Activated CD8-positive, alpha-beta T cell treated with anti-CD3 and anti-CD28 coated beads, Interleukin-2, amount 10 ng/mL, durations not matched to agents 7 days and 5 days (primary cell): ENCODE measurements around the gene TBC1D5. TPM values are rescaled to one million over a fixed set of nuclear protein-coding genes. Genes with fewer than 3 reads are reported as not detected.
"Not testable (repeated sequence)": the region's sequence is repeated elsewhere in the genome, so short reads cannot be mapped to it uniquely, and the experiment has no call there.

ENCODE experiments used
- ATAC-seq: fragments of 150-1000 bp; cut with Tn5 transposase; one replicate; pipeline ENCODE4 v1.10.0; 2021; ENCODE audit warnings: moderate library complexity
- CTCF ChIA-PET: fragments of 350-600 bp; sonication (Branson Sonifier 250); formaldehyde crosslinking; loops from one replicate; lab custom pipeline; 2021; ENCODE audit warnings: antibody characterized with exemption; lab: Charles Lee
- POLR2A ChIA-PET: fragments of 350-600 bp; sonication (Branson Sonifier 250); formaldehyde crosslinking; loops from one replicate; lab custom pipeline; 2021; ENCODE audit warnings: antibody characterized with exemption; lab: Charles Lee
- DNase-seq: peaks from one replicate; pipeline ENCODE4 v3.0.0-alpha.2; 2020
- H3K27ac Mint-ChIP-seq: one replicate; pipeline ENCODE4 v1.8.0; 2021; ENCODE audit warnings: mild to moderate bottlenecking, mixed read lengths
- H3K27me3 Mint-ChIP-seq: one replicate; pipeline ENCODE4 v1.8.0; 2021; ENCODE audit warnings: low read depth, mixed read lengths
- H3K36me3 Mint-ChIP-seq: one replicate; pipeline ENCODE4 v1.8.0; 2021; ENCODE audit warnings: low read depth, mixed read lengths
- H3K4me1 Mint-ChIP-seq: one replicate; pipeline ENCODE4 v1.8.0; 2021; ENCODE audit warnings: low read depth, mixed read lengths
- H3K4me3 Mint-ChIP-seq: one replicate; pipeline ENCODE4 v1.8.0; 2021; ENCODE audit warnings: mild to moderate bottlenecking, mixed read lengths
- H3K9me3 Mint-ChIP-seq: one replicate; pipeline ENCODE4 v1.8.0; 2022; ENCODE audit warnings: mixed read lengths; ENCODE audit not compliant: insufficient read depth
- total RNA-seq, 2 experiments: library from RNA; stranded (reverse); gene quantifications; one replicate each; pipeline ENCODE4 v1.2.3, GENCODE V29; 2021

TBC1D5 gene
- total RNA-seq, 2 experiments from 2014 or later = 51.2 to 52.8 TPM

DNA sequence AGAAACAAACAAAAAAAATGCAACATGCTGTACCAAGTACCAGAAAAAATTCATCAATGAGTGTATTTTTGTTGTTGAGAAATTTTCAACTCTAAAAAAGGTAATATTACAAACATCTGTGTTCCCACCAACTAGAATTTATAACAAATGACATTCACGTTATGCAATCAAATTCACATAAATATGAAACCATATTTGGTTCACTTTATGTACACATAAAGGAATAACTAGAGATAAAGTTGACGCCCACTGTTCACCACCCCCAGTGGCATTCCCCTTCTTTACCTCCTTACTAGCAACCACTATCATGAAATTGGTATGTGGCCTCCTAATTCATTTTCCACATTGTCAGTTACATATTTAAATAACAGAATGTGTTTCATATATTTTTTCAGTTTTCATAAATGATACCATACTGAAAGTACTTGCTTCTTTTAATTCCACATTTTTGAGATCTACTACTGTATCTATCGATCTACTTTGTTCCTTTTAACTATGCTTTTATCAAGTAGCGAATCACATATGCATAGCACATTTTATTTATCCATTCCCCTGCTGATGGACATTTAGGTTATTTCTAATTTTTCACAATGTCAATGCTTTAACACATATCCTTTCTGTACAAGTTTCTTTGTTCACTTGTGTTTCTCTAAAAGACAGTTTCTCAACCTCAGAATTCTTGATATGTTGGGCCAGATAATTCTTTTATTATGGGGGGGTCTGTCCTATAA is 34.5 kb downstream of the TBC1D5 start:
- ATAC-seq = no peak
- POLR2A ChIA-PET = no interaction called here
- H3K4me3 Mint-ChIP-seq = no peak overlapping the region

DNA sequence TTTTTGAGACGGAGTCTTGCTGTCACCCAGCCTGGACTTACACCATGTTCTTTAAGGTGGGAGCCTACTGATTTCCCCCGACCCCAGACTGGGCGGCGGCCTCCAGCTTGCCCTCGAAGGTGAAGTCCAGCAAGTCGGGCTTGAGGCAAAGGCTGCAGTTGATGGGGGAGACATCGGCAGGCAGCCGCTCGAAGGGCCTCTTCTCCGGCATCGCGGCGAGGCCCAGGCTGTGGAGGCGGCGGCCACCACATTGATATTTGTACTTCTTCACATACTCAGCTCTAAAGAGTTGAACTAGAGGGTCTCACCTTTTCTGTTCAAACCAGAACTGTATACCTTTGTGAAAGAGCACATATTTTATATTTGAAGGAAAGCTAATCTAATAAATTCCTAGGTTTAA is 36.4 kb downstream of the TBC1D5 start:
- H3K27ac Mint-ChIP-seq, CTCF ChIA-PET, H3K9me3 Mint-ChIP-seq, POLR2A ChIA-PET, H3K4me1 Mint-ChIP-seq, H3K27me3 Mint-ChIP-seq, DNase-seq, ATAC-seq, H3K4me3 Mint-ChIP-seq: not testable (repeated sequence)
- peaks cover 11% of the 10 kb centered on the region for H3K36me3 Mint-ChIP-seq

More for the DNA sequence above, 34.5 kb downstream of the TBC1D5 start:
- Mint-ChIP-seq H3K36me3 (peaks cover 9% of the 10 kb centered on the region), H3K4me1 (no peaks in the 10 kb centered on the region), H3K9me3 (peaks cover 3% of the 10 kb centered on the region), H3K27me3 (no peaks in the 10 kb centered on the region), H3K27ac (no peak overlapping the region)
- DNase-seq = no peak
- CTCF ChIA-PET = no interaction called here

DNA sequence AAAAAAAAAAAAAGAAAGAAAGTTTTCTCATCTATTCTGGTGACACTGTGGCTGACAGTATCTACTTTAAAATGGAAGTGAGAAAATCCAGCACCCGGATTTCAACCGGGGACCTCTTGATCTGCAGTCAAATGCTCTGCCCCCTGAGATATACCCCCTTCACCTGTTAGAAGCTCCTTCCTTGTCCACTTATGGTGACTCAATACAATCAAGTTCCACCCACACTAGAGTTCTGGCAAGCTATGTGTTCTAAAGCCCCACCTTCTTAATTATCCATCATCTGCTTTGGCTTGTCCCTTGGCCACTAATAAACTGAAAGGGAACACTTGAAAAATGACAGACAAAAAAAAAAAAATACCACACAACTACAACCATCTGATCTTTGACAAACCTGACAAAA is 42.6 kb downstream of the TBC1D5 start:
- ATAC-seq, H3K27ac Mint-ChIP-seq, H3K4me3 Mint-ChIP-seq, H3K9me3 Mint-ChIP-seq, POLR2A ChIA-PET, DNase-seq, H3K4me1 Mint-ChIP-seq, CTCF ChIA-PET, H3K27me3 Mint-ChIP-seq: not testable (repeated sequence)
- peaks cover 27% of the 10 kb centered on the region for H3K36me3 Mint-ChIP-seq

DNA sequence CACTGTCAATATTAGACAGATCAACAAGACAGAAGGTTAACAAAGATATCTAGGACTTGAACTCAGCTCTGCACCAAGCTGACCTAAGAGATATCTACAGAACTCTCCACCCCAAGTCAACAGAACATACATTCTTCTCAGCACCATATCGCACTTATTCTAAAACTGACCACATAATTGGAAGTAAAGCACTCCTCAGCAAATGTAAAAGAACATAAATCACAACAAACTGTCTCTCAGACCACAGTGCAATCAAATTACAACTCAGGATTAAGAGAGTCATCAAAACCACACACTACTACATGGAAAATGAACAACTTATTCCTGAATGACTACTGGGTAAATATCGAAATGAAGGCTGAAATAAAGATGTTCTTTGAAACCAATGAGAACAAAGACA is 46.8 kb downstream of the TBC1D5 start:
- H3K27ac Mint-ChIP-seq, CTCF ChIA-PET, POLR2A ChIA-PET, DNase-seq, H3K4me1 Mint-ChIP-seq, H3K27me3 Mint-ChIP-seq, H3K4me3 Mint-ChIP-seq, ATAC-seq, H3K9me3 Mint-ChIP-seq: not testable (repeated sequence)
- H3K36me3 Mint-ChIP-seq = peaks cover 31% of the 10 kb centered on the region

DNA sequence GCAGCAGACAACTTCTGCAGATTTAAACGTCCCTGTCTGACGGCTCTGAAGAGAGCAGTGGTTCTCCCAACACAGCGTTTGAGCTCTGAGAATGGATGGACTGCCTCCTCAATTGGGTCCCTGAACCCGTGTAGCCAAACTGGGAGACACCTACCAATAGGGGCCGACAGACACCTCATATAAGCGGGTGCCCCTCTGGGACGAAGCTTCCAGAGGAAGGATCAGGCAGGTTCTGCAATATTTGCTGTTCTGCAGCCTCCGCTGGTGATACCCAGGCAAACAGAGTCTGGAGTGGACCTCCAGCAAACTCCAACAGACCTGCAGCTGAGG is 48.8 kb downstream of the TBC1D5 start:
- H3K27me3 Mint-ChIP-seq, DNase-seq, H3K4me3 Mint-ChIP-seq: not testable (repeated sequence)

DNA sequence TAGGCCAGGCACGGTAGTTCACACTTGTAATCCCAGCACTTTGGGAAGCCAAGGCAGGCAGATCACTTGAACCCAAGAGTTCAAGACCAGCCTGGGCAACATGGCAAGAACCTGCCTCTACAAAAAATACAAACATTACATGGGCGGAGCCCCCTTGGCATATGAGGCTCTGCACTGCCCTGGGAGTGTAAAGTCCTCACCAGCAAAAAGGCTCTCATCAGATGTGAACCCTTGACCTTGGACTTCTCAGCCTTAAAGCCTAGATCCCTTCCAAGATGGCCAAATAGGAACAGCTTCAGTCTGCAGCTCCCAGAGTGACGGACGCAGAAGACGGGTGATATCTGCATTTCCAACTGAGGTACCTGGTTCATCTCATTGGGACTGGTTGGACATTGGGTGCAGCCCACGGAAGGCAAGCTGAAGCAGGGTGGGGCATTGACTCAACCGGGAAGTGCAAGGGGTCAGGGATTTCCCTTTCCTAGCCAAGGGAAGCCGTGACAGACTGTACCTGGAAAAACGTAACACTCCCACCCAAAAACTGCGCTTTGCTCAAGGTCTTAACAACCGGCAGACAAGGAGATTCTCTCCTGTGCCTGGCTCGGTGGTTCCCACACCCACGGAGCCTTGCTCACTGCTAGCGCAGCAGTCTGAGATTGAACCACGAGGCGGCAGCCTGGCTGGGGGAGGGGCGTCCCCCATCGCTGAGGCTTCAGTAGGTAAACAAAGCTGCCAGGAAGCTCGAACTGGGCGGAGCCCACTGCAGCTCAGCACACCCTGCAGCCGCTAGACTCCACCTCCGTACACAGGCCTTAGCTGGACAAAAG is 49.4 kb downstream of the TBC1D5 start:
- ATAC-seq, CTCF ChIA-PET, H3K27ac Mint-ChIP-seq, POLR2A ChIA-PET, H3K4me1 Mint-ChIP-seq, H3K27me3 Mint-ChIP-seq, DNase-seq, H3K4me3 Mint-ChIP-seq, H3K9me3 Mint-ChIP-seq: not testable (repeated sequence)
- H3K36me3 Mint-ChIP-seq = peaks cover 26% of the 10 kb centered on the region

More for the DNA sequence above, 48.8 kb downstream of the TBC1D5 start:
- ATAC-seq, POLR2A ChIA-PET, H3K9me3 Mint-ChIP-seq, H3K27ac Mint-ChIP-seq, CTCF ChIA-PET, H3K4me1 Mint-ChIP-seq: not testable (repeated sequence)
- peaks cover 26% of the 10 kb centered on the region for H3K36me3 Mint-ChIP-seq

DNA sequence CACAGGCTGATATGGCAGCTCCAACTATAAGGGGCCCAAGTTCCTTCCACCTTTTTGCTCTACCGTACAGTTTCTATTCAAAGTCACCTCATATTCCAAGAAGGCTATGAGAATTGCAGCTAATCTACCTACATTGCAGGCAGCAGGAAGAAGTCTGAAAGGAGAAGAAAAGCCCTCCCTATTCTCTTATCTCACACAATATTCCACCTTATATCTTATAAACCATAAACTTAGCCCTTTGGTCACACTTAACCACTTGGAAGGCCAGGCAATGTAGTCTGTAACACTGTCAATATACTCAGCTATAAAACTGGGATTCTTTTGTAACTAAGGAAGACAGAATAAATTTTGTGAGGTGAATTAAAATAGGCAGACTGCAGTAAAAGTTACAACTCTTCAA is 54.9 kb downstream of the TBC1D5 start:
- Mint-ChIP-seq H3K27me3 (no peaks in the 10 kb centered on the region), H3K9me3 (no peaks in the 10 kb centered on the region), H3K4me1 (no peaks in the 10 kb centered on the region), H3K27ac (no peak overlapping the region), H3K36me3 (no peaks in the 10 kb centered on the region), H3K4me3 (no peak overlapping the region)
- ChIA-PET POLR2A (no interaction called here), CTCF (no interaction called here)
- DNase-seq (no peak), ATAC-seq (no peak)

DNA sequence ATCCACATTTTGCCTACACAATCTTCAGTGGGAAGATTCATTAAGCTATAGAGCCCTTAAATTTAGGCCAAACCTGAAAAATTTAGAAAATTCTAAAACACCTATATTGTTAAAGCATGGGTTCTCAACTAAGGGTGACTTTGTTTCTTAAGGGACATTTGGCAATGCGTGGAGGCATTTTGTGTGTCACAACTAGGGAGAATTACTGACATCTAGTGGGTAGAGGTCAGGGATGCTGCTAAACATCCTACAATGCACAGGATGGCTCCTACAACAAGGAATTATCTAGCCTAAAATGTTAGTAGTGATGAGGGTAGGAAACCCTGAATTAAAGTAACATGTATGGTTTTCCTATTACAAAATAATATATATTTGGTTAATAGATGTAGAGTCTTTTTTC is 55.8 kb downstream of the TBC1D5 start:
- ATAC-seq (no peak), DNase-seq (no peak)
- no peak overlapping the region for H3K27ac Mint-ChIP-seq
- H3K9me3 Mint-ChIP-seq = no peaks in the 10 kb centered on the region
- H3K4me1 Mint-ChIP-seq = no peaks in the 10 kb centered on the region
- H3K4me3 Mint-ChIP-seq = no peak overlapping the region
- ChIA-PET POLR2A (no interaction called here), CTCF (no interaction called here)
- H3K36me3 Mint-ChIP-seq = no peaks in the 10 kb centered on the region
- H3K27me3 Mint-ChIP-seq = no peaks in the 10 kb centered on the region

DNA sequence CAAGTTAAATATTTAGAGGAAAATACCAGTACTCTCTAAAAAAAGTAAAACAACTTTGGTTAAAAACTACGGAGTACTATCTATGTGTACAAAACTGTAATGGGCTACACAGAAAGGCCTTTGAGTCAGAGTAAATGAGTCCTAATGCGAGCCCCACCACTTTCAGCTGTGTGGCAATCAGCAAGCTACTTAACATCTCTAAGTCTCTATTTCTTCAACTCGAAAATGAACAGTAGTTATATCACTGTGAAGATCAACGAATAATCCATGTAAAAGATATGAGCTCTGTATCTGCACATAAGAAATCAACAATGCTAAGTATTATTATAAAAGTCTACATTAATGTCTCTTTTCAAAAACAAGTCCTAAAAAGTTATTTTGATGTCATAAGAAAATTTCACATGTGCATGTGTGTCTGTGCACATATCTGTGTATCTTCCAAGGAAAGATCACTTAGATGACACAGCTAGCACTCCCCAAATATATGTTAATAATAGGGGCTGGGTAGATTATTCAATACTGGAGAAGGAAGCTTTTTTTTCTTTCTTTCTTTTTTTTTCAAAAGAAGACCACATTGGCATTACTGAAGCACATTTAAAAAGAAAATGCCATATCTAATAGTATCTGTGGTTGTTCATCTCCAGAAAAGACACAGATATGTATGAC is 58.8 kb downstream of the TBC1D5 start:
- Mint-ChIP-seq H3K4me3 (no peak overlapping the region), H3K27me3 (no peaks in the 10 kb centered on the region), H3K9me3 (no peaks in the 10 kb centered on the region), H3K4me1 (no peaks in the 10 kb centered on the region), H3K36me3 (peaks cover 2% of the 10 kb centered on the region), H3K27ac (no peak overlapping the region)
- POLR2A ChIA-PET = no interaction called here
- ATAC-seq (no peak), DNase-seq (no peak)
- CTCF ChIA-PET = no interaction called here

DNA sequence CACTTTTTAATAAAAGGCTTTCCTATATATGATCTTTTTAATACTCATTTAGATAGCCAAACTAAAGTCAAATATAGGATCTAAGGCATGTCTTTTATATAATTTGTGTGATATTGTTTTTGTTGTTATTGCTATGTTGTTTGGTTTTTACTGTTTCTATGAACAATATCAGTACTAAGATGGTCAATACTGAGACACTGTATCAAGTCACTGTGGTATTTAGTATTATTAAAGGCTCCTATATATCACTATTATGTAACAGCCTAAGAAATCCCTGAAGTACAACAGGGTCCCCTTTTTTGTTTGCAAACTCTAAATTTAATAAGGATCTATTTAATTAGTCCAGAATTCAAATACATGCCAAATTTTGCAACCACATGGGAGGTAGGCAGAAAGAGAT is 61.9 kb downstream of the TBC1D5 start:
- no peaks in the 10 kb centered on the region for H3K27me3 Mint-ChIP-seq
- H3K9me3 Mint-ChIP-seq = no peaks in the 10 kb centered on the region
- H3K4me1 Mint-ChIP-seq = peaks cover 5% of the 10 kb centered on the region
- ATAC-seq (no peak), DNase-seq (no peak)
- CTCF ChIA-PET = no interaction called here
- H3K36me3 Mint-ChIP-seq = peaks cover 5% of the 10 kb centered on the region
- no peak overlapping the region for H3K4me3 Mint-ChIP-seq
- H3K27ac Mint-ChIP-seq = no peak overlapping the region
- POLR2A ChIA-PET = no interaction called here

DNA sequence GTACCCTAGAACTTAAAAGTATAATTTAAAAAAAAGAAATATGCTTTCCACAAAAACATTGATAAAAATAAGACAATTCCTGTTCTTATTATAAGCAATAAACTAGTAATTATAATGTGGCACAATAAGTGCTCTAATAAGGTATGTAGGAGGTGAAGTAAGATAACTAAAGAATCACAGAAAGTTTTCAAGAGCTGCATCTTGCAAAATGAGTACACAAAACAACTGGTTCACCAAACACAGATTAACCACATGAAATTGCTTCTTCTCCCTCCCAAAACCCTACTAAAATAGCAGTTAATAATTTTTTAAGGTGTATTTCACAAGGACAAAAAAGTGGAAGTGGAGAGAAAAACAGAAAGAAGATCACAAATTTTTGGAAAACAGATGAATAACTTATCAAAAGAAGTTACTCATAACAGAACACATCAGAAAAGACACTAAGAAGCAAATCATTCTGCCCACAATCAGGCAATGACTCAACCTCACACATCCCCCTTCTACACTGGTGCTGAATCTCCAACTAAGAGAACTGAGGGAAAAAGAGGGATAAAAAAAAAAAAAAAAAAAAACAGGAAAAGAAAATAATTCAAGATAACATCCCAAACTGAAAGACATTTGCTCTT is 64.2 kb downstream of the TBC1D5 start:
- ChIA-PET CTCF (no interaction called here), POLR2A (no interaction called here)
- Mint-ChIP-seq H3K36me3 (peaks cover 5% of the 10 kb centered on the region), H3K4me3 (no peak overlapping the region), H3K27me3 (no peaks in the 10 kb centered on the region), H3K9me3 (no peaks in the 10 kb centered on the region), H3K27ac (no peak overlapping the region), H3K4me1 (peaks cover 5% of the 10 kb centered on the region)
- ATAC-seq (no peak), DNase-seq (no peak)
